GM12875 (cell line): ENCODE data around the gene COL2A1.

ENCODE experiments used
- H3K4me3 ChIP-seq: one replicate; pipeline ENCODE4 v1.5.1; 2011; ENCODE audit warnings: low read depth, low read length, control low read depth
- TF ChIP-seq, protein P1 (sequence below): IDR thresholded peaks from 2 replicates; pipeline ENCODE4 v1.5.1; 2011; ENCODE audit warnings: low read depth, mild to moderate bottlenecking, control low read depth, inconsistent platforms, low read length, moderate library complexity, borderline replicate concordance; ENCODE audit not compliant: insufficient read depth

COL2A1 gene

DNA sequence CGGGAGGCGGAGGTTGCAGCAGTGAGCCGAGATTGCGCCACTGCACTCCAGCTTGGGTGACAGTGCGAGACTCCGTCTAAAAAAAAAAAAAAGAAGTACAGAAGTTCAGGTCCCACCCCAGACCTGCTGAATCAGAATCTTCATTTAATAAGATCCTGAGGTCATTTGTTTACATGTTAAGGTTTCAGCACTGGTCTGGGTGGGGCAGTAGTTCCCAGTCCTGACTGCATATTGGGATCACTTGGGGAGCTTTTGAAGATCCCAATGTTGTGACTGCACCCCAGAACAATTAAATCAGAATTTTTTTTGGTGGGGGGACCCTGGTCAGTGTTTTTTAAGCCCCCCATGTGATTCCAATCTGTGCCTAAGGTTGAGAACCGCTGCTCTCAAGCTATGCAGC lies 11.7 kb upstream of the COL2A1 start:
- no peak overlapping the region for H3K4me3 ChIP-seq
- TF ChIP-seq, protein P1, sequence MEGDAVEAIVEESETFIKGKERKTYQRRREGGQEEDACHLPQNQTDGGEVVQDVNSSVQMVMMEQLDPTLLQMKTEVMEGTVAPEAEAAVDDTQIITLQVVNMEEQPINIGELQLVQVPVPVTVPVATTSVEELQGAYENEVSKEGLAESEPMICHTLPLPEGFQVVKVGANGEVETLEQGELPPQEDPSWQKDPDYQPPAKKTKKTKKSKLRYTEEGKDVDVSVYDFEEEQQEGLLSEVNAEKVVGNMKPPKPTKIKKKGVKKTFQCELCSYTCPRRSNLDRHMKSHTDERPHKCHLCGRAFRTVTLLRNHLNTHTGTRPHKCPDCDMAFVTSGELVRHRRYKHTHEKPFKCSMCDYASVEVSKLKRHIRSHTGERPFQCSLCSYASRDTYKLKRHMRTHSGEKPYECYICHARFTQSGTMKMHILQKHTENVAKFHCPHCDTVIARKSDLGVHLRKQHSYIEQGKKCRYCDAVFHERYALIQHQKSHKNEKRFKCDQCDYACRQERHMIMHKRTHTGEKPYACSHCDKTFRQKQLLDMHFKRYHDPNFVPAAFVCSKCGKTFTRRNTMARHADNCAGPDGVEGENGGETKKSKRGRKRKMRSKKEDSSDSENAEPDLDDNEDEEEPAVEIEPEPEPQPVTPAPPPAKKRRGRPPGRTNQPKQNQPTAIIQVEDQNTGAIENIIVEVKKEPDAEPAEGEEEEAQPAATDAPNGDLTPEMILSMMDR, result no peak

DNA sequence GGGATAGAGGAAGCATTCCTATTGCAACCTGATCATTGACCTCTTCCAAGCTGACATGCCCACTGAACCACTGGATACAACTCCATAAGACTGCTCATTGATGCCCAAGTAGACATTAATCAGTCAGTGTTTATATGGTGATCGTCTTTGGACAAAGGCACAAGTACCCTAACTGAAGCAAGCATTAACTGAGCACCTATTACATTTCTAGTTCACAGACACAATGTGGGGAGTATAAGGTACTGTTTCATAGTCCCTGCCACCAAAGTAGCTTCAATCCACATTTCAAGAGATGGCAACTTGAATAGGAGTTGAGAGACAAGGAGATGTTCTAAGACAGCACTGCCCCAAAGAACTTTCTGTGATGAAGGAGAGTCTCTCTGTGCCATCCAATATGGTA lies 10.9 kb upstream of the COL2A1 start:
- TF ChIP-seq, protein P1, result no peak
- H3K4me3 ChIP-seq, result no peak overlapping the region

DNA sequence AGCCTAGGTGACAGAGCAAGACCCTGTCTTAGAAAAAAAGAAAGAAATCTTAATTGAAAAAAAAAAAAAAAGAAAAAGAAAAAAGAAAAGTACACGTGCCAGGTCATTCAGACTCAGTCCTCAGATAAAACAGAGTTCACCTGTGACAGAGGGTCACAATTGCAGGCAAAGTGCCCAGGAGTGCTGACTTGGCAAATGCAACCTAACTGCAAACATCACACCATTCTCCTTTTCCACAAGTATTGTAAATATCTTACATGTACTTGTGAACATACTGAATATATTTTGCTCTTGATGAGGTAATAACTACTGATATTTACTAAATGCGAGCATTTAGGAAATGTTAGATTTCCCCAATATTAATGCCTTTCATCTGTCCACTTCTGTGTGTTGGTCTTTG lies 9.0 kb upstream of the COL2A1 start:
- TF ChIP-seq, protein P1, result no peak
- no peak overlapping the region for H3K4me3 ChIP-seq

DNA sequence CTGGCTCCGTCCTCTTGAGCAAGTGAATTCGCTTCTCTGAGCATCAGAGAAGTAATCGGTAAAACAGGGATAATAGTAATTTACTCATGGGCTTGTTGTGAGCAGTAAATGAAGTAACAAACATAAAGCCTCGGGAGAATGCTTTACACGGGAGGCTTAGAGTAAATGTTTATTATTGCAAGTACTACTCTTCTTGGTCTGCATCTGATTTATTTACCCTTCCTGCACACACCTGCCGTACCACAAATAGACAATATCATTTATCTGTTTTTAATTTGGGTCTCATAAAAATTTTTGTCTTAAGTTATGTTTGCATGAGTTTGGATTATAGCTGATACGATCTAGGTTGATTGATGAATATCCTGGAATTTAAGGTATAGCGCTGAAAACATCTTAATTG lies 7.8 kb upstream of the COL2A1 start:
- TF ChIP-seq, protein P1, result no peak

DNA sequence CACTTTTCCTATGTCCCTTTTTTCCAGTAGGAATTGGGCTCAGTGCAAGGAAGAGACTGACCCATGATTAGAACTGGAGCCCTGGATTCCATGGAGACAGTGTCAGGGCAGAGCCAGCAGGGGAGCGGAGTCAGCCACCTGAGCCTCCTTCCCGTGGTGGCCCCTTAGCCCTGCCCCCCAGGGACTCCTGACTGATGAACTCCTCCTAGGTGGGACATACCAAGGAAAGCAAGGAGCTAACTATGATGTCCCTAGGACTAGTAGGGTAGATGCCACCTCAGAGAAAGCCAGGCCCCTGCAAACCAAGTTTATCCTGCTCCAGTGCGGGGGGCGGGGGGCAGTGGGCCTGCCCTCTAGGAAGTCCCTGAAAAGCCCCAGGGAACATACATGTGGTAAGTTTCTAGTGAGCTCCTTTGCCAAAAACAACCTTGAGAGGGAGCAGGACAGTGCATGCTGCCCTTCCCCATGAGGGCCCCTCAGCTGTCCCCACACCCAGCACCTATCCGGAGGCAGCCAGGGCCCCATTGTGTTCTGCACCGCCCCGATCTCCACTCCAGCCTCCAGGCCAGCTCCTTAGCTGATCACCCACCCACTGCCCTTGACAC lies 6.2 kb upstream of the COL2A1 start:
- H3K4me3 ChIP-seq, result no peak overlapping the region
- TF ChIP-seq, protein P1, result no peak

More for the DNA sequence above, 7.8 kb upstream of the COL2A1 start:
- H3K4me3 ChIP-seq, result no peak overlapping the region

DNA sequence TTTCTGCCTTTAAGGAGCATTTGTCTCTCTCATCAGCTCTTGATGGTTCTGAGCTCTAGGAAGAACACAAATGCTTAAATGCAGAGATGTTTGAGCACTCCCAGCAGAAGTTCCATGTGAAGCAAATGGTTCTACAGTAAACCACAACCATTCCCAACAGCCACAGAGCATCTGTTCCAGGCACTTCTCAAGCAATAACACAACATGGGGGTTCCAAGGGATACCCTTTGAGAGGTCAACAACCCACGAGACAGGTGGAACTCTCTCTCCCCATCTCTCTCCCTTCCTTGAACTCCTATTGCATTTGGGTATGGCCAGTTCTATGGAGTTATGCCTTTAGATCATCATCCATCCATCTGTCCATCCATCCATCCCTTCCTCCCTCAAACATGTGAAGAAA lies 5.2 kb upstream of the COL2A1 start:
- H3K4me3 ChIP-seq, result no peak overlapping the region
- TF ChIP-seq, protein P1, result no peak

DNA sequence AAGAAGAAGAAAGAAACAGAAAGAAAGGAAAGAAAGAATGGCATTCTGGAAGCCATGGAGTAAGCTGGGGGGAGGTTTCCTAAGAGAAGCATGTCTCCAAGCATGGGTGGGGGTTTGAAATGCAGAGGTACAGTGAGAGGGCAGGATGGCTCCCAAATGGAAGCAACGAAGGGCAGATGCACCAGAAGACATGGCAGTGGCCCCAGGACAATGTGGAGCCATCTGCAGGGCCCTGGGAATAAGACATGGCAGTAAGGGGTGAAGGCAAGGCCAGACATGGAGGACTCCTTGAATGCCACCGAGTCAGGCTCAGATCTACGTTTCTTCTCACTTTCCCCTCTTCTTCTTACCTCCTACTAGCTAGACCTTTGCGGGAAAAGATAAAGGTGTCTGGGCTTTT lies 4.7 kb upstream of the COL2A1 start:
- no peak overlapping the region for H3K4me3 ChIP-seq
- TF ChIP-seq, protein P1, result no peak
